ENCODE data around the gene YBX2.

GRCh38 chr17:7293816-7294613 lies 424 bp downstream of the YBX2 start:
- no peak for TF ChIP-seq CTCF (conservative IDR thresholded peaks at IDR 0.05)
- no peak for TF ChIP-seq ZFX (IDR thresholded peaks at IDR 0.05)
